OCI-LY3 (cell line): ENCODE results near the gene MSI2.

Source experiments
- H2AFZ ChIP-seq: fragments of 200-600, 300-600 bp; shearing (Covaris generic); 2 replicates; pipeline ENCODE4 v1.6.0; 2014; ENCODE audit warnings: antibody characterized with exemption, low read depth, low read length
- H3K27ac ChIP-seq: fragments of 200-600, 300-600 bp; sonication (generic); 2 replicates; pipeline ENCODE4 v1.5.1; 2014; ENCODE audit warnings: mild to moderate bottlenecking, low read length, moderate library complexity, mixed read lengths
- H3K27me3 ChIP-seq: fragments of 200-600, 300-600 bp; sonication (generic); 2 replicates; pipeline ENCODE4 v1.6.1; 2014; ENCODE audit warnings: low read depth, low read length, mixed read lengths
- H3K36me3 ChIP-seq: fragments of 200-600, 300-600 bp; sonication (generic); replicated peaks from 2 replicates; pipeline ENCODE3; 2014; ENCODE audit warnings: low read depth, low read length, mixed read lengths
- H3K4me1 ChIP-seq: fragments of 300-600, 200-600 bp; sonication (generic); 2 replicates; pipeline ENCODE4 v1.6.1; 2014; ENCODE audit warnings: low read length, mixed read lengths
- H3K4me2 ChIP-seq: fragments of 200-600, 300-600 bp; sonication (generic); 2 replicates; pipeline ENCODE4 v1.6.1; 2014; ENCODE audit warnings: low read length, mixed read lengths
- H3K4me3 ChIP-seq: fragments of 300-600, 200-600 bp; sonication (generic); 2 replicates; pipeline ENCODE4 v1.5.1; 2014; ENCODE audit warnings: antibody characterized with exemption, mild to moderate bottlenecking, low read length, moderate library complexity
- H3K79me2 ChIP-seq: fragments of 300-600, 200-600 bp; shearing (Covaris generic); 2 replicates; pipeline ENCODE4 v1.6.1; 2014; ENCODE audit warnings: mild to moderate bottlenecking, low read length, mixed read lengths
- H3K9ac ChIP-seq: fragments of 300-600, 200-600 bp; shearing (Covaris generic); 2 replicates; pipeline ENCODE4 v1.6.0; 2014; ENCODE audit warnings: mild to moderate bottlenecking, low read length, moderate library complexity
- H3K9me3 ChIP-seq: fragments of 200-600, 300-600 bp; shearing (Covaris generic); 2 replicates; pipeline ENCODE4 v1.6.1; 2014; ENCODE audit warnings: low read length, mixed read lengths; ENCODE audit not compliant: insufficient read depth
- H4K20me1 ChIP-seq: fragments of 200-600, 300-600 bp; sonication (generic); 2 replicates; pipeline ENCODE4 v1.6.1; 2016; ENCODE audit warnings: low read length, mixed read lengths; ENCODE audit not compliant: insufficient read depth
- EZH2phosphoT487 ChIP-seq: fragments of 200-600 bp; shearing (Covaris generic); IDR thresholded peaks from 2 replicates; pipeline ENCODE4 v1.6.1; 2018; ENCODE audit warnings: antibody characterized with exemption, mixed run types, low read depth
- TF ChIP-seq, protein P1 (sequence below): fragments of 200-600, 300-600 bp; sonication (generic); IDR thresholded peaks from 2 replicates; pipeline ENCODE4 v1.5.1; 2014; ENCODE audit warnings: antibody characterized with exemption, low read length, low read depth

Gene MSI2

DNA sequence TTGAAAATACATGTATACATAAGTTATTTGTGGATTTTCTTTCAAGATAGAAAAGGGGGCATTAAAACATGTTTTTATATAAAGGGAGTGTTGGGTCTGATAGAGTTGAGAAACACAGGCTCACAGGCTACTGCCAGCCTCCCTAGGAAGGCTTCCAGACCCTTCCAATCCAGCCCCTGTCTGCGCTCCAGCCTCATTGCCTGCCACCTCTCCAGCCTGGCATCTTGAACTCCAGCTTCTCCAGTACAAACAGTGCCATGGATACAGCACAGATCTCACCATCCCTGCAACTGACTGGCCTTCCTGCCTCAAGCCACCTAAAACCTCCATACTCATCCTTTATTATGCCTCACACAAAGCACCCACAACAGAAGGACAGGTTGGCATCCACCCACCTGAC lies 448.1 kb downstream of the MSI2 start:
- peaks cover 10% of the 10 kb centered on the region; the same call in 1 of the 2 replicates for H3K27me3 ChIP-seq
- TF ChIP-seq EZH2phosphoT487: no peak
- TF ChIP-seq, protein P1, sequence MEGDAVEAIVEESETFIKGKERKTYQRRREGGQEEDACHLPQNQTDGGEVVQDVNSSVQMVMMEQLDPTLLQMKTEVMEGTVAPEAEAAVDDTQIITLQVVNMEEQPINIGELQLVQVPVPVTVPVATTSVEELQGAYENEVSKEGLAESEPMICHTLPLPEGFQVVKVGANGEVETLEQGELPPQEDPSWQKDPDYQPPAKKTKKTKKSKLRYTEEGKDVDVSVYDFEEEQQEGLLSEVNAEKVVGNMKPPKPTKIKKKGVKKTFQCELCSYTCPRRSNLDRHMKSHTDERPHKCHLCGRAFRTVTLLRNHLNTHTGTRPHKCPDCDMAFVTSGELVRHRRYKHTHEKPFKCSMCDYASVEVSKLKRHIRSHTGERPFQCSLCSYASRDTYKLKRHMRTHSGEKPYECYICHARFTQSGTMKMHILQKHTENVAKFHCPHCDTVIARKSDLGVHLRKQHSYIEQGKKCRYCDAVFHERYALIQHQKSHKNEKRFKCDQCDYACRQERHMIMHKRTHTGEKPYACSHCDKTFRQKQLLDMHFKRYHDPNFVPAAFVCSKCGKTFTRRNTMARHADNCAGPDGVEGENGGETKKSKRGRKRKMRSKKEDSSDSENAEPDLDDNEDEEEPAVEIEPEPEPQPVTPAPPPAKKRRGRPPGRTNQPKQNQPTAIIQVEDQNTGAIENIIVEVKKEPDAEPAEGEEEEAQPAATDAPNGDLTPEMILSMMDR: no peak

DNA sequence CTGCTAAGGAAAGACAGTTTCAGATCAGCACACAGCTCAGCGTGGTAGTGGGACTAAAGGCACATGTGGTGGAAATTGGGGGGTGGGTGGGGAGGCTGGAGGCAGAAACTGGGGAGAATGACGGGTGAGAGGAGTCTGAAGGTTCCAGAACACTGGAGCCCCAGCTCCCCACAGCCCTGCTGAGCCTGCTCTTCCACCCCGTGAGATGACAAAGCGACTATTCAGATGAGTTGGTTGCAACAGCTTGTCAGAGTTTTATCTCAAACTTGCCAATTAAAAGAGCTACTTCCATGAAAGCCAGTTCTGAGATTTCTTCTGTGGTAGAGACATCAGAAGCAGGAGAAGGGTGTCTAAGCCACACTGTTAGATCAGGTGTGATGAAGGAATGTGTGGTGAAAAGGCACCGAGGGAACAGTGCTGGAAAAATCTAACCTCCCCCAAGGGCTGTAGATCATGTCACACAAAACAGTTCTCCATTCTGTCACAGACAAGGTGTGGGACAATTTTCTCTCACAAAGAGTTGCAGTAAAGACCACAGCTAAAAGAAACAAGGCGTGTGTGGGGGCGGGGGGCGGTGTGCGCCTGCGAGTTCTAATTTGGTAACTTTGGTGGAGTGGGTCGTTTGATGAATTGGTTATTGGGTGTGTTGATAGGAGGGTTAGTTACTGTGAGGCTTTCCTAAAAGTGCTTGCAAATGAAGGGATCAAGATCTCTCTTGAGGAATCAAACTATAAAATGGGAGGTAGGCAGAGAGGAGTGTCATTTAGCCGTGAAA lies 449.8 kb downstream of the MSI2 start:
- Histone ChIP-seq H3K4me1 (peaks cover 6% of the 10 kb centered on the region; the same call in 1 of the 2 replicates), H4K20me1 (no peaks in the 10 kb centered on the region), H3K9ac (no peak overlapping the region), H3K36me3 (no peaks in the 10 kb centered on the region), H3K9me3 (no peaks in the 10 kb centered on the region), H3K79me2 (no peaks in the 10 kb centered on the region), H3K4me3 (no peak overlapping the region), H3K4me2 (no peak overlapping the region), H3K27ac (no peak overlapping the region), H2AFZ (no peak overlapping the region), H3K27me3 (peaks cover 10% of the 10 kb centered on the region; the same call in 1 of the 2 replicates)
- TF ChIP-seq EZH2phosphoT487: no peak
- TF ChIP-seq, protein P1: no peak

More for the DNA sequence above, 448.1 kb downstream of the MSI2 start:
- Histone ChIP-seq H3K36me3 (no peaks in the 10 kb centered on the region), H2AFZ (no peak overlapping the region), H3K79me2 (no peaks in the 10 kb centered on the region), H3K9me3 (no peaks in the 10 kb centered on the region), H3K27ac (no peak overlapping the region), H3K4me2 (no peak overlapping the region), H3K4me1 (peaks cover 6% of the 10 kb centered on the region; the same call in 1 of the 2 replicates), H3K9ac (no peak overlapping the region), H4K20me1 (no peaks in the 10 kb centered on the region), H3K4me3 (no peak overlapping the region)

DNA sequence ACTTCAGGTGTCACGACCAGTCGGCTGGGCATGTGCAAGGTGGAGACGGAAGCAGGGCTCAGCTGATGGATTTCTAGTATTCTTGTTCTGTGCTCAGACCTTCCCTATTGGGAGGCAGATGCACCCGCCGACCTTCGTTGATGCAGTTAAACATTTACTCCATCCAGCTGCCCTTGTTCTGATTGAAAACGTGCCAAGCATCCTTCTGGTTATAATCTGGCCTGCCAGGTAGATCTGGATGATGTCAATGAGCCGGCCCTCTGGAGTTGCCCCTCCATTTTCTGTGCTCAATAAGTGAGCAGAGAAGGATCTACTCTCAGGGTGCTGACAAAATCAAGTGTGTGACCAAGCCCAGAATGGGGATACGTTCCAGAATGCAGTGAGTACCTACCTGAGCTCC lies 450.4 kb downstream of the MSI2 start:
- Histone ChIP-seq H3K4me3 (no peak overlapping the region), H3K79me2 (no peaks in the 10 kb centered on the region), H3K4me2 (no peak overlapping the region), H2AFZ (no peak overlapping the region), H3K9me3 (no peaks in the 10 kb centered on the region), H3K27ac (no peak overlapping the region), H3K9ac (no peak overlapping the region), H4K20me1 (no peaks in the 10 kb centered on the region), H3K4me1 (peaks cover 6% of the 10 kb centered on the region; the same call in 1 of the 2 replicates), H3K36me3 (no peaks in the 10 kb centered on the region), H3K27me3 (peaks cover 14% of the 10 kb centered on the region)
- TF ChIP-seq EZH2phosphoT487: no peak
- TF ChIP-seq, protein P1: no peak

DNA sequence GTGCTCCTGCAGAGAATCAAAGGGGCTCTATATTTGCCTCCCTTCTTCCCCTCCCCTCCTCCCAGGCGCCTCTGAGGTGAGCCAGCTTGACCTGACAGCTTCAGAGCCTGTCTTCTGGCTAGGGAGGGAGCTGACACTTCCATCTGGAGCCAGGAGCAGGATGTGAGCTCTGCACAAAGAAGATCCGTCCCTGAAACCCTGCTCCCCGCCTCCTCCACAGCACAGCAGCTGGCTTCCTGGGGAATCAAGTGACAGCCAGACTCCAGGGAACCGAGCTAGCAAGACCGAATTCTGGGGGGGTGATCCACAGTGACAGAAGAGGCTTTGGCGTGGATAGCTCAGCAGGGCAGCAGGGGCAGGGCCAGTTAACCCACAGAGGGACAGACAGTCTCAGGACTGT lies 451.6 kb downstream of the MSI2 start:
- Histone ChIP-seq H3K36me3 (no peaks in the 10 kb centered on the region), H4K20me1 (no peaks in the 10 kb centered on the region), H3K4me3 (no peak overlapping the region), H3K27ac (no peak overlapping the region), H3K9ac (no peak overlapping the region), H3K4me1 (peaks cover 6% of the 10 kb centered on the region; the same call in 1 of the 2 replicates), H3K79me2 (no peaks in the 10 kb centered on the region), H3K9me3 (no peaks in the 10 kb centered on the region), H3K4me2 (no peak overlapping the region), H2AFZ (no peak overlapping the region), H3K27me3 (peaks cover 20% of the 10 kb centered on the region)
- no peak for TF ChIP-seq EZH2phosphoT487
- TF ChIP-seq, protein P1: no peak
